Right atrium auricular region (tissue), 2 donors: ENCODE results near the gene OPRD1. TPM values are rescaled to one million over a fixed set of nuclear protein-coding genes. Genes with fewer than 3 reads are reported as not detected.

Experiments used
- DNase-seq: peaks from one replicate; pipeline ENCODE4 v3.0.0-alpha.2; 2019; ENCODE audit warnings: low spot score
- H3K27ac ChIP-seq, 2 donors: fragments of 200-600 bp; sonication (generic); 1 replicate in 1 of 2; 2 replicates in 1 of 2; pipeline ENCODE4 v1.5.1; 2016 to 2019
- H3K27me3 ChIP-seq, 2 donors: fragments of 200-600 bp; sonication (generic); one replicate each; pipeline versions ENCODE4 v1.5.1 to v1.6.0; 2017 to 2019
- H3K36me3 ChIP-seq: fragments of 200-600 bp; sonication (generic); one replicate; pipeline ENCODE4 v1.5.1; 2016
- H3K4me1 ChIP-seq, 2 donors: fragments of 200-600 bp; sonication (generic); one replicate each; pipeline versions ENCODE4 v1.5.1 to v1.6.0; 2017 to 2019
- H3K4me3 ChIP-seq, 2 donors: fragments of 200-600 bp; sonication (generic); 1 replicate in 1 of 2; 2 replicates in 1 of 2; pipeline ENCODE4 v1.5.1; 2017 to 2019; ENCODE audit warnings: mild to moderate bottlenecking in 1 of 2, moderate library complexity in 1 of 2
- H3K9me3 ChIP-seq, 2 donors: fragments of 200-600 bp; sonication (generic); one replicate each; pipeline ENCODE4 v1.5.1; 2019
- total RNA-seq, 2 donors: library from RNA; depleted of rRNA; stranded (reverse); fragments of >200 nt; gene quantifications; one replicate each; pipeline ENCODE4 v1.1.0, GENCODE V29; 2016
- TF ChIP-seq, protein P1 (sequence below), 2 donors: fragments of 200-600 bp; sonication (generic); IDR thresholded peaks; one replicate each; pipeline ENCODE4 v1.5.1; 2019; ENCODE audit warnings: antibody characterized with exemption in 2 of 2

The OPRD1 gene
- total RNA-seq, 2 donors from 2014 or later, result not detected

DNA sequence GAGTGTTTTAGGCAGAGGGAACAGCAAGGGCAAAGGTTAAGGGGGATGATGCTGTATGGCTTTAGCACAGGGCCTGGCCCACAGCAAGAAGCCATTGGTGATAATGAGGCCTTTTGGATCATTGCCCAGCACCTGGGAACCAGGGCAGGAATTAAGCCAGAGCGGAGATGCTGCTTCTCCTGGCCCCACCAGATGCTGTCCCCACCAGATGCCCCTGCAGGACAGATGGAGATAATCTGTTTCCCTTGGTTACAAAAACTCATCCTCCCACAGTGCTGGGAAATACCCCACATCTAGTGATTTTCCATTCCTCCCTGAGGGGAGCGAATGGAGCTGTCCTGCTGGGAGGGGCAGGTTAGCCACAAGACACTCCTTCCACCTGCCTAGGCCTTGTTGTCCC is 18.8 kb downstream of the OPRD1 start:
- H3K4me3 ChIP-seq, result no peak overlapping the region
- no peaks in the 10 kb centered on the region for H3K4me1 ChIP-seq
- H3K27ac ChIP-seq, result no peak overlapping the region
- no peaks in the 10 kb centered on the region for H3K27me3 ChIP-seq
- no peak for DNase-seq
- H3K9me3 ChIP-seq, result no peaks in the 10 kb centered on the region
- TF ChIP-seq, protein P1, sequence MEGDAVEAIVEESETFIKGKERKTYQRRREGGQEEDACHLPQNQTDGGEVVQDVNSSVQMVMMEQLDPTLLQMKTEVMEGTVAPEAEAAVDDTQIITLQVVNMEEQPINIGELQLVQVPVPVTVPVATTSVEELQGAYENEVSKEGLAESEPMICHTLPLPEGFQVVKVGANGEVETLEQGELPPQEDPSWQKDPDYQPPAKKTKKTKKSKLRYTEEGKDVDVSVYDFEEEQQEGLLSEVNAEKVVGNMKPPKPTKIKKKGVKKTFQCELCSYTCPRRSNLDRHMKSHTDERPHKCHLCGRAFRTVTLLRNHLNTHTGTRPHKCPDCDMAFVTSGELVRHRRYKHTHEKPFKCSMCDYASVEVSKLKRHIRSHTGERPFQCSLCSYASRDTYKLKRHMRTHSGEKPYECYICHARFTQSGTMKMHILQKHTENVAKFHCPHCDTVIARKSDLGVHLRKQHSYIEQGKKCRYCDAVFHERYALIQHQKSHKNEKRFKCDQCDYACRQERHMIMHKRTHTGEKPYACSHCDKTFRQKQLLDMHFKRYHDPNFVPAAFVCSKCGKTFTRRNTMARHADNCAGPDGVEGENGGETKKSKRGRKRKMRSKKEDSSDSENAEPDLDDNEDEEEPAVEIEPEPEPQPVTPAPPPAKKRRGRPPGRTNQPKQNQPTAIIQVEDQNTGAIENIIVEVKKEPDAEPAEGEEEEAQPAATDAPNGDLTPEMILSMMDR (IDR thresholded peaks at IDR 0.05), result no peak
- H3K36me3 ChIP-seq, result no peaks in the 10 kb centered on the region

DNA sequence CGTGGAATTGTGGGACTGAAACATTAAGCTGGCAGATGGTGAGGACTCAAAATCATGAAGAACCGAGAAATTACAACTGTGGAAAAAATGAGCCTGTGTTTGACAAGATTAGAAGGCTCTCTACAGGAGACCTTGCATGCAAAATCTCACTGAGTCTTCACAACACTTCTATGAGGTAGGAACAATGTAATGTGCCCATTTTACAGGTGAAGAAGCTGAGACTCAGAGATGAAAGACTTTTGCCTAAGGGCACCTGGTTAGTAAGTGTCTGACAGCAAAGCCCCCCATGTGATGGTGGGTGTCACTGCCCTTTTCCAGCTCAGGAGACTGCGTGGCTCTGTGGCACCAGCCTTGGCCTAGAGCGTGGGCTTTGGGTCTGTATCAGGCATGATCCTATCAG is 21.0 kb downstream of the OPRD1 start:
- TF ChIP-seq, protein P1 (IDR thresholded peaks at IDR 0.05), result no peak
- Histone ChIP-seq H3K4me3 (no peak overlapping the region), H3K4me1 (no peaks in the 10 kb centered on the region), H3K36me3 (no peaks in the 10 kb centered on the region), H3K27me3 (no peaks in the 10 kb centered on the region), H3K27ac (no peak overlapping the region), H3K9me3 (no peaks in the 10 kb centered on the region)
- no peak for DNase-seq

DNA sequence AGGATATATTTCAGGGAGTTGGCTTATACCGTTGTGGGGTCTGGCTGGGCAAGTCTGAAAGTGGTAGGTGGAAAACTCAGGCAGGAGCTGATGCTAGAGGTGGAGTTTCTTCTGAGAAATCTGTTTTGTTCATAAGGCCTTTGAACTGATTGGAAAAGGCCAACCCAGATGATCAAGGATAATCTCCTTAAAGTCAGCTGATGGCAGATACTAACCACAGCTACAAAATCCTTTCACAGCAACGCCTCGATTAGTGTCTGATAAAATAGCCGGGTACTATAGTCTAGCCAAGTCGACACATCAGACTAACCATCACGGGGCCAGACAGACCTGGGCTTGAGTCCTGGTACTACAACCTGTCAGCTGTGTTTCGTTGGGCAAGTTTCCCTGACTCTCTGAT is 21.4 kb downstream of the OPRD1 start:
- TF ChIP-seq, protein P1 (IDR thresholded peaks at IDR 0.05), result no peak
- H3K4me1 ChIP-seq, result no peaks in the 10 kb centered on the region
- H3K27ac ChIP-seq, result no peak overlapping the region
- no peaks in the 10 kb centered on the region for H3K9me3 ChIP-seq
- DNase-seq, result no peak
- no peaks in the 10 kb centered on the region for H3K36me3 ChIP-seq
- H3K27me3 ChIP-seq, result no peaks in the 10 kb centered on the region
- no peak overlapping the region for H3K4me3 ChIP-seq

DNA sequence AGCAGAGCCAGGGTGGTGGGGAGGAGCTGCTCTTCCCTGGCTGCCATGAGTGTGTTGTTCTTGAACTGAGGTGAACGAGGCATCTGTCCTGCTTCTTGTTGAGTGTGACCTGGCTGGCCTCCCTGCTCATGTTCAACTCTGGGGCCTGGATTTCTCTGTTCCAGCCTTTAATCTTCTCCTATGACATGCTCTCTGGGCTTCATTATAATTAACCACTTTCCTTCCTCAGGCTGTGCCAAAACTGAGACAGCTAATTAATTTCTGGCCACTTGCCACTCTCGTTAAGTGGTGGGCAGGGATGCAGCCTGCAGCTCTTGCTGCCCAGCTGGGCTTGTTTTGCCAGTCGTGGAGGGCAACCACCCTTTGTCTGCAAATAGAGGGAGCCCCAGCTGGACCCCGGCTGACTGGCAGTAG is 23.3 kb downstream of the OPRD1 start:
- H3K4me3 ChIP-seq, result no peak overlapping the region
- DNase-seq, result no peak
- TF ChIP-seq, protein P1 (IDR thresholded peaks at IDR 0.05), result no peak
- no peaks in the 10 kb centered on the region for H3K36me3 ChIP-seq
- H3K27ac ChIP-seq, result no peak overlapping the region
- no peaks in the 10 kb centered on the region for H3K4me1 ChIP-seq
- no peaks in the 10 kb centered on the region for H3K27me3 ChIP-seq
- H3K9me3 ChIP-seq, result no peaks in the 10 kb centered on the region

DNA sequence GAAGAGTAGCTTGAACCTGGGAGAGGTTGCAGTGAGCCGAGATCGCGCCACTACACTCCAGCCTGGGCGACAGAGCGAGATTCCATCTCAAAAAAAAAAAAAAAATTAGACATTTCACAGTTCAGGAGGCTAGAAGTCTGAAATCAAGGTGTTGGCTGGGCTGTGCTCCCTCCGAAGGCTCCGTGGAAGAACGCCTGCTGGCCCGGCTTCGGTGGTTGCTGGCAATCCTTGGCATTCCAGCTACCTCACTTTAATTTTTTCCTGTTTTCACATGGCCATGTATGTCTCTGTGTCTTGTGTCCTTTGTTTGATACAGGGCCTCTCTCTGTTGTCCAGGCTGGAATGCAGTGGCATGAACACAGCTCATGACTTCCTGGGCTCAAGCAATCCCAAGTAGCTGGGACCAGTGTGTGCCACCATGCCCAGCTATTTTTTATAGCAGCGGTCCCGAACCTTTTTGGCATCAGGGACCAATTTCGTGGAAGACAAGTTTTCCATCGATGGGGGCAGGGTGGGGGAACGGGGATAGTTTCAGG is 24.5 kb downstream of the OPRD1 start:
- H3K9me3 ChIP-seq, result no peaks in the 10 kb centered on the region
- TF ChIP-seq, protein P1 (IDR thresholded peaks at IDR 0.05), result no peak
- DNase-seq, result no peak
- H3K4me3 ChIP-seq, result no peak overlapping the region
- H3K4me1 ChIP-seq, result no peaks in the 10 kb centered on the region
- H3K27ac ChIP-seq, result no peak overlapping the region
- H3K36me3 ChIP-seq, result no peaks in the 10 kb centered on the region
- H3K27me3 ChIP-seq, result no peaks in the 10 kb centered on the region

DNA sequence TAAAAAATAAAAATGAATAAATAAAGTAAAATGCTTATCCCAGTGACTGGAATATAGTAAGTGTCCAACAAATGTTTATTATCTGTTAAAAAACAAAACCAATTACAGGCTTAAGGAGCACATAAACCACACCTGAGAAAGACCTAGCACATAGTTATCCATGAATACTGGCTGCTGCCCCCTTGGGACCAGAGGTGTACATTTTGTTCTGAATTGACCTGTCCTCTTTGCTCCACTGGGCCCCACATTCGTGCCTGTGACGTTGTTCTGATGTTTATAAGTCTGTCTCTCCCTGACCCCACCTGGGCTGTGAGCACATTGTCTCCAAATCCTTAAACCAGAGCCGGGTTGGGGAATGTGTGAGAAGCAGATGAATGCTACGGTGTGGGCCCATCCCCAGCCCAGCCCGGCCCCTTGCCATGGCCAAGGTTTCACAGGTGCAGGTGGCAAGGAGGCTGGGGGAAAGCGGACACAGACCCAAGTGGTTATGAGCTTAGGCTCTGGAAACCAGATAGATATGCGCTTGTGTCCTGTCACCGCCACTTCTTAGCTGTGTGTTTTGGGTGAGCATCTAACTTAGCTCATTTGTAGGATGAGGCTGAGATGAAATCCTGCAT is 29.1 kb downstream of the OPRD1 start:
- Histone ChIP-seq H3K27ac (no peak overlapping the region), H3K27me3 (no peaks in the 10 kb centered on the region), H3K4me1 (no peaks in the 10 kb centered on the region), H3K36me3 (no peaks in the 10 kb centered on the region), H3K9me3 (no peaks in the 10 kb centered on the region), H3K4me3 (no peak overlapping the region)
- no peak for DNase-seq
- TF ChIP-seq, protein P1 (IDR thresholded peaks at IDR 0.05), result no peak
